ENCODE results near the gene ATP5IF1. TPM values are rescaled to one million over a fixed set of nuclear protein-coding genes. Genes with fewer than 3 reads are reported as not detected.

The ATP5IF1 gene
- total RNA-seq, 1 experiment from 2014 or later = 214 TPM

DNA sequence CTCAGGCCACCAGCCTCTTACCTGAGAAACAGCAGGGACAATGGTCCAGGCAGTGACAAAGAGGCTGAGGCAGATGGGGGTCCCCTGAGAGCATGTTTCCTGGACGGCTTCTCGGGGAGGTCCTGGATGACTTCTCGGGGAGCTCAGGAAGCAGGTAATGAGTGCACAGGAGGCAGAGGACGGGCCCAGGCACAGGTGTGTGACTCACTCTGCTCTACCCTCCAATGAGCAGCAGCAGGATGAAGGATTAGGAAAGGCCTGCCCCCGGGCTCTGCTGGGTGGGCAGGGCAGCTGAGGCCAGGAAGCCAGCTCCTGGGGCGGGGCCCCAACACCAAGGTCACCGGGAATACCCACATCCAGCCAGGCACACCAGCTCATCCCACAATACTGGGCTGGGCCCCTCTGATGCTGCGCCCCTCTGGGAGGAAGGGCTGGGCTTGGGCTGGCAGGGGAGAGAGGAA, 42.2 kb upstream of the ATP5IF1 start:
- ChIA-PET POLR2A (interaction anchor here (0.6 to 4.2 kb wide), 19 partner anchors 9 to 337 kb away, joined by 3 to 33 read pairs (median 4); partner anchors contain the start of genes ATP5IF1 and EYA3), CTCF (interaction anchor here (0.6 to 7.6 kb wide), 5 partner anchors 11 to 104 kb away, joined by 3 to 47 read pairs (median 4); partner anchors contain the start of gene EYA3)
- TF ChIP-seq, protein P1, sequence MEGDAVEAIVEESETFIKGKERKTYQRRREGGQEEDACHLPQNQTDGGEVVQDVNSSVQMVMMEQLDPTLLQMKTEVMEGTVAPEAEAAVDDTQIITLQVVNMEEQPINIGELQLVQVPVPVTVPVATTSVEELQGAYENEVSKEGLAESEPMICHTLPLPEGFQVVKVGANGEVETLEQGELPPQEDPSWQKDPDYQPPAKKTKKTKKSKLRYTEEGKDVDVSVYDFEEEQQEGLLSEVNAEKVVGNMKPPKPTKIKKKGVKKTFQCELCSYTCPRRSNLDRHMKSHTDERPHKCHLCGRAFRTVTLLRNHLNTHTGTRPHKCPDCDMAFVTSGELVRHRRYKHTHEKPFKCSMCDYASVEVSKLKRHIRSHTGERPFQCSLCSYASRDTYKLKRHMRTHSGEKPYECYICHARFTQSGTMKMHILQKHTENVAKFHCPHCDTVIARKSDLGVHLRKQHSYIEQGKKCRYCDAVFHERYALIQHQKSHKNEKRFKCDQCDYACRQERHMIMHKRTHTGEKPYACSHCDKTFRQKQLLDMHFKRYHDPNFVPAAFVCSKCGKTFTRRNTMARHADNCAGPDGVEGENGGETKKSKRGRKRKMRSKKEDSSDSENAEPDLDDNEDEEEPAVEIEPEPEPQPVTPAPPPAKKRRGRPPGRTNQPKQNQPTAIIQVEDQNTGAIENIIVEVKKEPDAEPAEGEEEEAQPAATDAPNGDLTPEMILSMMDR (IDR thresholded peaks at IDR 0.05; ENCODE audit: unreplicated experiment) = no peak
- BruUV-seq (replicated peaks) = no TSS peak
- DNase-seq (ENCODE audit: unreplicated experiment) = peak; percentile 93
- Mint-ChIP-seq H3K27me3 (ENCODE audit: insufficient read depth, unreplicated experiment) (no peaks in the 10 kb centered on the region), H3K4me3 (ENCODE audit: unreplicated experiment) (peak overlapping the region; percentile 54), H3K36me3 (ENCODE audit: insufficient read depth, unreplicated experiment) (peaks cover under 1% of the 10 kb centered on the region), H3K4me1 (ENCODE audit: insufficient read depth, unreplicated experiment) (peaks cover 23% of the 10 kb centered on the region), H3K27ac (ENCODE audit: low read depth, unreplicated experiment) (no peak overlapping the region), H3K9me3 (ENCODE audit: unreplicated experiment) (no peaks in the 10 kb centered on the region)
- intact Hi-C loops (cut with micrococcal nuclease) = no loop called here

DNA sequence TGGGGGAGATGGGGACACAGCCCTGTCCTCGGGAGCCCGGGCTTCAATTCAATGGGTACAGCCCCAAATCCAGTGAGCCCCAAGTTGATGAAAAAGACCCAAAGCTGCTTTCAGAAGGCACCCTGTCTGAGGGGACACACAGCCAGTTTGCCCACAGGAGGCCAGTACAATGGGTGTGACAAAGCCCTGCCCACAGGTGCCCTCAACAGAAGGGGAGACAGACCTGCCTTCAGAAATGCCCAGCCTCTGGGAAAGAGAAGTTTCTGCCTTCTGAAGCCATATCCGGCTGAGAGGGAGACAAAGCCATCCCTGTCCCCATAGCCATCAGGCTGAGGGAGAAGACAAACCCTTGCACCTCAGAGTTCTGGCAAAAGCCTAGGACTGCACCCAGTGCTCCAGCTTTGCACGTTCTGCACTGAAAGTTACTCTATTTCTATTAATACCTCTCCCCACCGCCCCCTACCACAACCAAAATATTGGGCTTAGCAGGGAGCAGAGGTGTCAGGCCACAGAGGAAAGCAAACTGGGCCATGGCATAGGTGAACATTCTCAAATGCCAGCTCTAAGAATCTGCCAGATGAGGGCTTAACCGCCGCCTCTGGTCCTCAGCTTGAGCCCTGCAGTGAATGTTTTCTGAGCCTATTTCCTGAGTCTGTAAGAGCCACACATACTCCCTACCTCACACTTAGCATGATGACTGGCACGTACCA, 41.4 kb upstream of the ATP5IF1 start:
- intact Hi-C loops (cut with micrococcal nuclease) = no loop called here
- Mint-ChIP-seq H3K27ac (ENCODE audit: low read depth, unreplicated experiment) (no peak overlapping the region), H3K4me3 (ENCODE audit: unreplicated experiment) (no peak overlapping the region), H3K4me1 (ENCODE audit: insufficient read depth, unreplicated experiment) (peaks cover 23% of the 10 kb centered on the region), H3K27me3 (ENCODE audit: insufficient read depth, unreplicated experiment) (no peaks in the 10 kb centered on the region), H3K36me3 (ENCODE audit: insufficient read depth, unreplicated experiment) (peaks cover 5% of the 10 kb centered on the region), H3K9me3 (ENCODE audit: unreplicated experiment) (no peaks in the 10 kb centered on the region)
- no peak for DNase-seq (ENCODE audit: unreplicated experiment)
- ChIA-PET POLR2A (interaction anchor here (0.6 to 4.2 kb wide), 15 partner anchors 10 to 338 kb away, joined by 3 to 33 read pairs (median 4); partner anchors contain the start of genes ATP5IF1 and EYA3), CTCF (interaction anchor here (0.6 to 7.6 kb wide), 4 partner anchors 11 to 104 kb away, joined by 3 to 47 read pairs (median 4); partner anchors contain the start of gene EYA3)
- TF ChIP-seq, protein P1 (IDR thresholded peaks at IDR 0.05; ENCODE audit: unreplicated experiment) = no peak
- BruUV-seq (replicated peaks) = no TSS peak

- POLR2A ChIA-PET = interaction anchor here (0.6 to 2.6 kb wide), 6 partner anchors 30 to 638 kb away, joined by 3 to 11 read pairs (median 6); partner anchors contain the start of genes ATP5IF1 and EYA3
- intact Hi-C loops (cut with micrococcal nuclease) = no loop called here
- Mint-ChIP-seq H3K4me3 (ENCODE audit: unreplicated experiment) (no peak overlapping the region), H3K9me3 (ENCODE audit: unreplicated experiment) (no peaks in the 10 kb centered on the region), H3K27me3 (ENCODE audit: insufficient read depth, unreplicated experiment) (no peaks in the 10 kb centered on the region), H3K4me1 (ENCODE audit: insufficient read depth, unreplicated experiment) (peaks cover 23% of the 10 kb centered on the region), H3K27ac (ENCODE audit: low read depth, unreplicated experiment) (no peak overlapping the region), H3K36me3 (ENCODE audit: insufficient read depth, unreplicated experiment) (peaks cover 16% of the 10 kb centered on the region)
- DNase-seq (ENCODE audit: unreplicated experiment) = no peak
- CTCF ChIA-PET = interaction anchor here (0.9 to 7.6 kb wide), 4 partner anchors 10 to 106 kb away, joined by 4 to 47 read pairs (median 14); partner anchors contain the start of gene EYA3
- TF ChIP-seq, protein P1 (IDR thresholded peaks at IDR 0.05; ENCODE audit: unreplicated experiment) = no peak
- BruUV-seq (replicated peaks) = no TSS peak
Measured at GRCh38 chr1:28195780-28196179, 40.1 kb upstream of the ATP5IF1 start.

DNA sequence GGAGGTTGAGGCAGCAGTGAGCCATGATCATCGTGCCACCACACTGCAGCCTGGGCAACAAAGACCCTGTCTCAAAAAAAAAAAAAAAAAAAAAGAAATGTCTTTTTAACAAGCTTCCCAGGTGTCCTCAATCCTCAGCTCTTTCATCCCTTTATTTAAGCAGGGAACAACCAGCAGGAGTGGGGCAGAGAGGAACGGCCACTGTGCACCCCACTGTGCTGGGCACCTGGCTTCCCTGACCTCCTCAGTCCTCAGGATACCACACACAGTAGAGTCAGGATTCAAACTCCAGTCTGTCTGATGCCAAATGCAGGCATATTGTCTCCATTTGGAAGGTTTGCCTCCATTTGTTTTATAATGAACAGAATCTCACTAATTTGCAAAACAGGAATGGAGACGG, 39.6 kb upstream of the ATP5IF1 start:
- BruUV-seq (replicated peaks) = no TSS peak
- ChIA-PET CTCF (interaction anchor here (0.7 to 7.6 kb wide), 6 partner anchors 9 to 471 kb away, joined by 4 to 47 read pairs (median 4); partner anchors contain the start of gene EYA3), POLR2A (interaction anchor here (1.0 to 2.6 kb wide), 6 partner anchors 13 to 131 kb away, joined by 4 to 11 read pairs (median 5); partner anchors contain the start of genes ATP5IF1 and EYA3)
- no peaks in the 10 kb centered on the region for H3K27me3 Mint-ChIP-seq (ENCODE audit: insufficient read depth, unreplicated experiment)
- H3K9me3 Mint-ChIP-seq (ENCODE audit: unreplicated experiment) = no peaks in the 10 kb centered on the region
- TF ChIP-seq, protein P1 (IDR thresholded peaks at IDR 0.05; ENCODE audit: unreplicated experiment) = no peak
- no peak for DNase-seq (ENCODE audit: unreplicated experiment)
- no peak overlapping the region for H3K27ac Mint-ChIP-seq (ENCODE audit: low read depth, unreplicated experiment)
- no peak overlapping the region for H3K4me3 Mint-ChIP-seq (ENCODE audit: unreplicated experiment)
- H3K36me3 Mint-ChIP-seq (ENCODE audit: insufficient read depth, unreplicated experiment) = peaks cover 21% of the 10 kb centered on the region
- intact Hi-C loops (cut with micrococcal nuclease) = no loop called here
- peaks cover 23% of the 10 kb centered on the region for H3K4me1 Mint-ChIP-seq (ENCODE audit: insufficient read depth, unreplicated experiment)
